GM20431 (cell line): ENCODE measurements around the gene GFM1.

Experiments
- in situ Hi-C: fragments of 300-500 bp; cut with MseI, MboI; formaldehyde crosslinking; loops from one replicate; pipeline ENCODE4 v1.15.0; 2020; ENCODE audit warnings: low sequenced_read_pairs; ENCODE audit not compliant: unreplicated experiment

The GFM1 gene

DNA sequence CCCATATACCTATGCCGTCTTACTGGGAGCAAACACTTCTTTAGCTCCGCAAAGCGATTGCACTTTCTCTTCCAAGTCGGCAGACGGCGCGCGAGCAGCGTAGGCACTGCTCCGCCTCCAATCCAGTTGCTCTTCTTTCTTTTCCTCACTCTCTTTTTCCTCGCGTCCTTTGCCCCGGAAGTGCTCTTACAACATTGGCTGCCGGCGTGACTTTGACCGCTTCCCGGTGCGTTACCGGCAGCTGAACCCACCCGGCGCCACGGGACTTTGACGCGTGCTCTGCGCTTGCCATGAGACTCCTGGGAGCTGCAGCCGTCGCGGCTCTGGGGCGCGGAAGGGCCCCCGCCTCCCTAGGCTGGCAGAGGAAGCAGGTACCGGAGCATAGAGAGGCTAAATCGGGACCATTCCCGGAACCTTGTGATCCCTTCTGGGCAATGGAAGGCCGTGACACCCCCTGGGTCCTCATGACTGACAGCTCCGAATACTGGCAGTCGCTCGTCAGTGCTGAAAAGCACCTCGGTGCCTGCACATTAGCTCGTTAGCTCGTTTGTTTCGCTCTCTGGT, at the start of gene GFM1:
GFM1 (plus strand) TSS at position 183 of the 564 bp plus-strand sequence; CDS start at position 291, 108 bp downstream.
- in situ Hi-C loops, result no loop called here

DNA sequence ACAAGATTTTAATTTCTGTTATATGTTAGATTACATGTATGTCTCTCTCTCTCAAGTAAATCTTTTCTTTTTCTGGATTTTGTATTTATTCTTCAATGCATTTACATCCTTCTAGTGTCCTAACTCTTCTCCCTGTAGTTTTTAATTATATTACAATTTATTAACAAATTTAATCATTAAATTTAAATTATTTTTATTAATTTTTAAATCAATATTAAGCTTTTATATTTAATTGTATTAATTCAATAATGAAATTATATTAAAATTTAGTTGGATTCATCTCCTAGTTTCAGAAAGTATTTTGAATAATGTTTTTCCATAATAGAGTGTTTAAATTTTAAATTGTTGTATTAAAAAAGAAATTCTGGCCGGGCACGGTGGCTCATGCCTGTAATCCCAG, 43.5 kb upstream of the GFM1 start:
- in situ Hi-C loops, result no loop called here

DNA sequence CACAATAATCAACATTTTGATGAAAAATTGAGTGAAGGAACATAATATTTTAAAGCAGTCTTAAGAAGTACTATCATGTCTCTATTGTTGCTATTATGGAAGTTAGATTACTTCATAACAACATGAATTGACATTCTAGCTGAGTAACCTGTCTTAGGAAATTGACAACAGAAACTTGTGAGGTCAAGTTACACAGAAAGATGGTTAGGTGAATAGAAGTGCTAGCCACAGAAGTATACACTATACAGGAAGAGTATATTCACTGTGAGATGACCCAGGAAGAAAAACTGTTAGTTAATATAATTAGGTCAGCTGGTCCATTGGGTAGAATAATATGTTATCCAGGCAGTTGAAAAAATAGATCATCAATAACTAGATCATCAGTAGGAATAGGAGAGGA, 42.1 kb upstream of the GFM1 start:
- in situ Hi-C loops, result no loop called here

DNA sequence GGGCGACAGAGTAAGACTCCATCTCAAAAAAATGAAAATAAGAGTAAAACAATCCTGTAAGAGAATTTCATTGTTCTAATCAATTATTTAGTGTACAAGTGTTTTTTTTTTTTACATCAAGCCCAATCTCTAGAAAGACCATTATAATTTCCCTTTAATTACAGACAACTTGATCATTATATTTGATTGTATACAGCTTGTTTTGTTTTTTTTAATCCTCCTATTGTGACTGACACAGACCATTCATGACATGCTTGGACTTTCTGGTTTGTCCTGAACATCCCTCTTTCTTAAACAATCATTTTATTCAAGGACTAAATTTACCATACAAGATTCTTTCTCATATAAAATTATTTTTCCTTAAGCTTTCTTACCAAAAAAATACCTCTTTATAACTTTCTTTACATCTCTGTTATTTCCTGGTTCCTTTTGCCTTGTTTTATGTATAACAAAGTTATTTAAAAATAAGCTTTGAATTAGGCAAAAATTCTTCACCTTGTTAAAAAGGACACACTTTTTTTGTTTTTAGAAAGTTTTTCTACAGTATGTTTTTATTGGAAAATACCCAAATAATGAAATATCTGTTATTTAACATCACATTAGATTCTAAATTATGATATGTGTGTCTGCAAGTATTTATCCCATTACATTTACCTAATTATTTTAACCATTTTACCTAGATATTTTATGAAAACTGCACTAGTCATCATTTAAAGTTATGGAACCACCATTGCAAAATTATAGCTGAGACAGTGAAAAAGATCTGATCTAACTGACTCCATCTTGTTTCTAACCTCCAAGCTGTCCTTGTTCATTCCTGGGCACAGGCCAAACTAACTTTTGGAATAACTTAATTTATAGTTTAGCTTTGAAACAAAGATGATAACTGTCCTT, 26.1 kb upstream of the GFM1 start:
- in situ Hi-C loops, result no loop called here

DNA sequence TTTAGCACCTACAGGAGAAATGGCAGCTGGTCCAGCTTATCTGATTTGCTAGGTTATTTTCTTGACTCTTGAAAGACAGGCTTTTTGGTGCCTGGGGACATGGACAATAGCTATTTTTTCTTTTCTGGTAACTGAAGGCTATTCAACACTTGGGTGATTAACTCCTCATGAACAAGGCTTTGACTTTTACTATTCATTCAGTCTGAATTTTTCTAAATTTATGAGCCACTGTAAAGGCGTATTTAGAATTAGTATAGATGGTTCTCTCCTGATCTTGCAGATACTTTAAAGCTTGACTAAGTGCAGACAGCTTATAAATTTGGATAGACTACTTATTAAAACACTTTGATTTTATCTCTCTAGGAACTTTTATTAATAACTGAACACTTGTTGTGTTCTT, 18.4 kb upstream of the GFM1 start:
- in situ Hi-C loops, result no loop called here

DNA sequence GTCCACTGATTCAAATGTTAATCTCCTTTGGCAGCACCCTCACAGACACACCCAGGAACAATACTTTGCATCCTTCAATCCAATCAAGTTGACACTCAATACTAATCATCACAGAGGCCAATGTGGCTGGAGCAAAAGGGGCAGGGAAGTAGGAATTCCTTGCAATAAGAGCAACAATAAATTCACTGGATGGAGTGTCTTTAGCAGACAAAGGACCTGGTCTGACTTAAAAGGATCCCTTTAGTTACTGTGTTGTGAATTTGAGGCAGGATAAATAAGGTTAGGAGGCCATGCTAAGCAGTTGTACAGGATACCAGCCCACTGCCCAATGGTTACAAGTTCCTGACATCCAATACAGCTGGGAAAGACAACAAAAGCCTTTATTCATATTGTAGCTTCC, 12.3 kb upstream of the GFM1 start:
- in situ Hi-C loops, result no loop called here

DNA sequence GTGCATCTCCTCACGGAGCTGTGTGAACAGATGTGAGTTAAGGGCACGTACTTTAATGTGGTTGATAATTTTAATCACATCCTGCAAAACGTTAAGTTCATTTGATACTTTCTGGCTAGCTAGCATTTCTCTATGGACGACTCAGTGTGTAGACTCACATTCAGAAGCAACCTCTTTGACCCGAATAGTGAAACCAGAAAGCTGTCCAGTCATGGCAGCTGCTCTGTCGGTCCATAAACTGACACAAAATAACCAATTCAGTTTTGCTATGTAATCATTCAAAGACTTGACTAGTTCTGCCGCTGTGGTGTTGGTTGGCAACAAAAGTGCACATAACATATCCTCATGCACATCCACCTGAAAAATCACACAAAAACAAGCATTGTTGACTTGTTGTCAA, 3.7 kb upstream of the GFM1 start:
- in situ Hi-C loops, result no loop called here

DNA sequence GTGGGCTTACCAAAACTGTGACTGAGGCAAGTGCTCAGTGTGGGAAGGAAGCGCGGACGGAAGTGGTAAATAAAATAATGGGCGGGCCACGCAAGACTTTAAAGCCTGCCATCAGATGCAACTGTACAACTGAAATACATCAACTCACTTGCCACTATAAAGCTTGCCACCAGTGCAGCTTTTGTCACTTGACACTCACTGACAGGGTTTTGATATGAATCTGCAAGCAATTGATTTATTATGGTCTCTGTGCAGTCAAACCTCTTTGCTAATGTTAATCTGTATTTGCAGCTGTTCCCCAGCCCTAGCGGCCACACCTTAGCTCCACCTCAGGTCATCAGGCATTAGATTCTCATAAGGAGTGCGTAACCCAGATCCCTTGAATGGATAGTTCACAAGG, 2.3 kb upstream of the GFM1 start:
- in situ Hi-C loops, result no loop called here

DNA sequence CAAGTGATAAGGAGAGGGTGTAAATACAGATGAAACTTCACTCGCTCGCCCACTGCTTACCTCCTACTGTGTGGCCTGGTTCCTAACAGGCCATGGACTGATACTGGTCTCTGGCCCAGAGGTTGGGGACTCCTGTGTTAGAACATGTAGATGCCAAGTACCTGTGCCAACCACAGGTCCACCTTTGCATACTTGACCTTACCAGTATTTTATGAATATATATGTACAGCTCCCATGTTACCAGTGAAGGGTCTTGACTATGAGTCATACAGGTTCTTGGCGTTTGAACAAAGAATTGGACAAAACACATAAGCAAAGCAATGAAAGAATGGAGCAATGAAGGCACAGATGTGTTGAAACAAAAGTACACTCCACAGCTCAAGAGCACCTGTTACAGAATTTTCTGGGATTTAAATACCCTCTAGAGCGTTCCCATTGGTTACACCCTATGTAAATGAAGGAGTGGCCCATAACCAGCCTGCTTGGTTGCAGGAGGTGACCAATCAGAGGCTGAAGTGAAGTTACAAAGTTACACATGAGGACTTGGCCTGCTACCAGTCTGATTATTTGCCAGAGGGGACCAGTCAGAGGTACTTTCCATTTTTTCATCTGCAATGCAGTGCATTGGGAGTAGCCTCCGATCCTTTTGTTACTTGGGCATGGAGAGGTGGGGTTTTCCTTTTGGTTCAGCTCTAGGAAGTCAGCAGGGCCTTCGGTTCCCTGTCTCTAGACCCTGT, 1.7 kb upstream of the GFM1 start:
- in situ Hi-C loops, result no loop called here

DNA sequence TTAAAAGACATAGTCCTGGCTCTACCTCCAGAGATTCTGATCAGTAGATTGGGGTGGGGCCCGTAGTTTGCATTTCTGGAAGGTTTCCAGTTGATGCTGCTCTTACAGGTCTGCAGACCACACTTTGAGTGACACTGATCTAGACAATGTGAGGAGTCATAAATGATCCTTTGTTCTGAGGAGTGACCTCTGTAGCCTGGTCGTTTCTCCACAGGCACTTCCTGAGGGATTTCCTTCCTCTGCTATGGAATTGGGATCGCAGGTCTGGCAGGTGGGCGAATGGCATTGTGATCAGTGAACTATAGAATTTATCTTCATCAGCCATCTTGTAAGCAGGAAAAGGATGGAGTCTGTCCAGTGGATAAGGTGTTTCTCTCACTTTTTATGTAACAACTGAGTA, 5.5 kb downstream of the GFM1 start:
- in situ Hi-C loops, result no loop called here

DNA sequence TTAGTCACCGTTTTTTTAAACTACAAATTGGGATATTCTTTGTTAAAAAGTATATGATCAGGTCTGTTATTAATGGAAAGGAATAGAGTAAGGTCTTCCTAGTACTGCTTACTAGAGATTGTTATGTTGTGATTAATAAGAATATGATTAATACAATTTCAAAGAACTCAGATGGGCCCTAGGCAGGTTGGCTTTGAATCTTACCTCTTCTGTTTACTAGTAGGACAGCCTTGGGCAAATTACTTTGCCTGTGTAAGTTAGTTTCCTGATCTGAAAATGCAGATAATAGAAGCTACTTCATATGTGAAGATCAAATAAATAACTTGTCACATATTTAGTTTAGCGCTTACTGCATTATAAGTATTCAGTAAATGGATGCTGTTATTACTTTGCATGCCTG, 6.9 kb downstream of the GFM1 start:
- in situ Hi-C loops, result no loop called here

DNA sequence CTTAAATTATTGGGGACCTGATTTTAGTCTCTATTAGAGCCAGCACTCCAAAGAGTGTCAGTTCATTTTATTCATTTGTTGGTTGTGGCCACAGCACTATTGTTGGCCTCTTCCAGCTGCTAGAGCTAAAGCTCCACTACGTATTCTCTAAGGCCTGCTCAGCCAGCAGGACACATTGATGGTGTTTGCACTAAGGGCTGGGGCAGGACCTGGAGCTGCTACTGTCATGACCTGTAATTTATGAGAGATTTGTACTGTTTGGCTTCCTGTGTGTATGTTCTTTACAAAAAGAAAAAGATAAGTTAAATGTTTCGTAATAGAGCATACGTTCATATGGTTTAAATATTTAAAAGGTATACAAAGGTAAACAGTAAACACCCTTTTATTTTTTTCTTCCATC, 8.1 kb downstream of the GFM1 start:
- in situ Hi-C loops, result no loop called here

DNA sequence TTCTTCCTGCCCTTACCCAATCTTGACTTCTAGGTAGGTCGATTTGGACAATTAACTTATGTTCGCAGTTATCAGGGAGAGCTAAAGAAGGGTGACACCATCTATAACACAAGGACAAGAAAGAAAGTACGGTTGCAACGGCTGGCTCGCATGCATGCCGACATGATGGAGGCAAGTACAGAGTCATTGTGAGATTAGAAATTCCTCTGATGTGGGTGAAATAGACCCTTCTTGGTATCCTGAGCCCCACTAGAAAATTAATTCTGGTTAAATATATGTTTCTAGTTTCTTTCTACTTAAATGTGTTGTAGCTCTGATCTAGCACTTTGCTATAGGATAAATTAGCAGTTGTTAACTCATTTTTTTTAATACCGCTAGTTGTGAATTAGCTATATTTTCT, 14.6 kb downstream of the GFM1 start:
- in situ Hi-C loops, result no loop called here

DNA sequence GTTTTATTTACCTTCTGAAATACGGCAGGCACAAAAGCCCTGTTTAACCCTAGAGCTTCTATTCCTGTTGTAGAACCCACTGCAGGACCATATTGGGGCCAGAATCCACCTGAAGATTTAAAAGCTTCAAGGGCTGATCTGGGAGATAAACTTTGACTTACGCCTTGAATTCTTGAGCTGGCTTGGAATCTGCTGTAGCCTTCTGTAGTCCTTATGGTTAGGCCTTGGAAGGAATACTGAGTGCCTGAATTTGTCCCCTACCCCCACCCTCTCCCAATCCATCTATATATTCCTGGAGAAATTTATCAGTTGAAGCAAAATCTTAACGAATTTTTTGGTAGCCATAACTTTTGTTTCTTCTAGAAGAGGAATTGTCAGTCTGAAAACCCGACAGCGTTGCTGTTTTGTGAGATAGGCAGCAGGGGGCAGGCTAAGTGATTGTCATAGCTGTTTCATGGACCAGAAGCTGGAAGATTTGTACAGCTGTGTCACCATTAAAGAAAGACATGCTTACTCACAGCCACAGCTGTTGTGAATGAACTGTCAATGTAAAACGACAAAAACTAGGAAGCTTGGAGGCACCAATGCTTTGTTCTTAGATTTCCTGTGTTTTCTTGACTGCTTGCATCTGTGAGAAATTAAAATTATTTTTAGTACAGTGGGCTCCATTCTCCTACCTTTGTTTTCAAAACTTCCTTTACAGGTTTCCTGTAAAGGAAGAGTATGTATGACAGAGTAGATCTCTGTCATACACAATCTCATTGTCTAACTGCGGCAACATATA, 15.3 kb downstream of the GFM1 start:
- in situ Hi-C loops, result no loop called here

DNA sequence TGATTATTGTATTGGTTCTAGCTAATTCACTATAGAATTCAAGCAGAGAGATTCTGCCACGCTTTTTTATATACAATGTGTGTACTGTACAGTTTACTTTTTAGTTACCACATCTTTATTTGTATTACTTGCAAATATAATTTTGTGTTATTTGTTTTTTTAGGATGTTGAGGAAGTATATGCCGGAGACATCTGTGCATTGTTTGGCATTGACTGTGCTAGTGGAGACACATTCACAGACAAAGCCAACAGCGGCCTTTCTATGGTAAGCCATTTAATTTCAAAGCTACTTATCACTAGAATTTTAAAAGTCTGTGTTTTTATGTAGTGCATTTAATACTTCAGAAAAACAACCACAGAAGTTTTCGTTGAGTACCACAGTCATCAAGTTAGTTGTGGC, 16.4 kb downstream of the GFM1 start:
- in situ Hi-C loops, result no loop called here

DNA sequence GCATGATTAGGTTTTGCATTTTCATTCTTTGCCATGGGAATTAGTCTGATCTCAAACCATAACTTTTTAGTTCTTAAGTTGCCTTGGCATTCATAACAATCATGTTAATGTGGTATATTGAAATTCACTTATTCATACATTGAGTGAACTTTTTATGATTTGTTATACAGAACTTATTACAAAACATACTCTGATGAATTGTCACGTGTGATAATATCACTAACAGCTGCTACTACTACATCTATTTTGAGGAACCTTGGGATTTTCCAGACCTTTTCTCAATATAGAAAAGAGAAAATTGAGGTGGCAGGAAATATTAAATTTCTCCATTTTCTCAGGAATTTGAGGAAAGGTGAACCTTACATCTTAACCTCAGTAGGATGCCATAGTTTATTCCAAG, 18.9 kb downstream of the GFM1 start:
- in situ Hi-C loops, result no loop called here

DNA sequence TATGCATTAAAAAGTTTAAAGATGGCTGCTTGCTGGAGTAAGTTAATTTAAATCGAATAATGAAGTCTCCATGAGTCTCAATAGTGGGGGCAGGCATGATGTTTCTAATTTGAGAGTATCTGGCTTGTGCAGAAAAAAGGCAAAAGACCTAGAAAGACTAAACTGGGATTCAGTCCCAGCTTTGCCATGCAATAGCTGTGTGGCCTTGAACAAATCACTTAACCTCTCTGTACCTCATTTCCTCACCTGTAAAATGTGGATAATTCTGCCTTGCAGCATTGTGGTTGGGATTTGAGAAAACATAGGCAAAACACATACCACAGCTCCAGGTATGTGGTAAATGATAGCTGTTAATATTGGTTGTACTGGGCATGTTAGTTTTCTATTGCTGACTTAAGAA, 19.5 kb downstream of the GFM1 start:
- in situ Hi-C loops, result no loop called here

DNA sequence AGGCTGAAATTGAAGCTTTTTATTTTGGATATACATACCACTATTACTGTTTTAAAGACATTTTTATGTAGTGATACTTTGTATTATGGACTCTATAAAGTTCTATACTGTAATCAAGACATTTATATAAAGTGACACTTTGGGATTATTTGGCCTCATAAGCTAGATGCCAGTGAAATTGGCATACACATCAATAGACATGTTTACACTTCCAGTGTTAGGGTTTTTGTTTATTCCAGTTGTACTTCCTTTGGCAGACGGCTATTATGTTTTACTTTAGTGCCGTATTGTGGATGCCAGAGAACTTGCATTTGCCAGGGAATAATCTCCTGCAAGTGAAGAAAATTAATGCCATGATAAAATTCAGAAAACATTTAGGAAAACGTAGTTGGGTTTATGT, 22.1 kb downstream of the GFM1 start:
- in situ Hi-C loops, result no loop called here

DNA sequence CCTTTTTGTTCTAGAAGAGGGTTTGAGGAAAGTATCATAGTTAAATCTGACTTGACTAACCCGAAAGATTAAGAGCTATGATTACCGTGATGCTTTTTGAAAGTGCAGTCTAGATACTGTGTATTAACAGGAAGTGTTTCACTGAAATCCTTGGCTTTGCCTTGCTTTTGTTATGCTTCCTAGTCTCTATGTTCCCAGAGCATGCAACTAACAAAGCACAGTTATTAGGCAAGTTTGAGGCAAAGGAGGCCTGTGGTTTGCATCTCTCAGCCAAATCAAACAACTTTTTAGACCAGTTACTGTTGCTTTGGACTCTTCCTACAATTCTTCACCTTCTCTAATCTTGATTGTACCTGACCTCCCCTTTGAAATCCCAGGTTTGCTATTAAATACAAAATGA, 24.2 kb downstream of the GFM1 start:
- in situ Hi-C loops, result no loop called here

DNA sequence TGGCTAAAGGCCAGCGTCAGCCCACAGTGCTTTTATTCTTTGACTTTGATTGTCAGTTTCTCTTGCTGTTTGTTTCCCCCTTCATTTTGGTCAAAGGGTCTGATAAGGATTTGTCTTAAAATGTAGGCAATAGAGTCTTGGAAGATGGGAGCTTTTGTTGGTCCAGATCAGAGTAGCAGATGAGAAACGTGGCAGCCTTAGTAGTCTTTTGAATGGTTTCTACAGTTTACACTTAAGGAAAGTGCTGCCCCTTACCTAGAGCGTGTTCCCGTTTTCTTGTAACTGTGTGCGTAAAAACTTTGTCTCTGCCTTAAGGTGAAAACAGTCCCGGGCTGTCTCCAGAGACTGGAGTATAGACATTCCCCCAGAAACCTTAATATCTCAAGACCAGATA, 27.5 kb downstream of the GFM1 start:
- in situ Hi-C loops, result no loop called here
